ELR (cell line): ENCODE data around the gene VPS13D.
"Not testable (repeated sequence)": the region's sequence is repeated elsewhere in the genome, so short reads cannot be mapped to it uniquely, and the experiment has no call there.

ENCODE experiments used
- DNase-seq: peaks from one replicate; pipeline ENCODE4 v3.0.0-alpha.2; 2015; ENCODE audit warnings: low read depth

VPS13D gene

DNA sequence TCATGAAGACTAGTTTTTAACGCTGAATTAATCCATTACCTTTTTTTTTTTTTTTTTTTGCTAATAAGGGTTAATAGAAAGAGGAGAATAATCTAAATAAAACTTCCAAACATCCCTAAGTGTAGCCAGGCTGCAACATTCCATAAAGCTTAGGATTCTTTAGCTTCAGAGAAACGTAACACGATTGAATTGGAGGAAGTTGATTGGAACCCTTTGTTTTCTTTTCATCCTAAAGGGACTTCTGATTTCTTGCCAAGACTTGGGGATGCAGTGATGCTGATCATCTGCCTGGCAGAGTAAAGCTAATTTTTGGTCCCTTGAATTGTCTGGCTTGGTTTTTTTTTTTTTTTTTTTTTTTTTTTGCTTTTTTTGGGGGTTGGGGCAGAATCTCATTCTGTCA, 142.9 kb downstream of the VPS13D start:
- no peak for DNase-seq

DNA sequence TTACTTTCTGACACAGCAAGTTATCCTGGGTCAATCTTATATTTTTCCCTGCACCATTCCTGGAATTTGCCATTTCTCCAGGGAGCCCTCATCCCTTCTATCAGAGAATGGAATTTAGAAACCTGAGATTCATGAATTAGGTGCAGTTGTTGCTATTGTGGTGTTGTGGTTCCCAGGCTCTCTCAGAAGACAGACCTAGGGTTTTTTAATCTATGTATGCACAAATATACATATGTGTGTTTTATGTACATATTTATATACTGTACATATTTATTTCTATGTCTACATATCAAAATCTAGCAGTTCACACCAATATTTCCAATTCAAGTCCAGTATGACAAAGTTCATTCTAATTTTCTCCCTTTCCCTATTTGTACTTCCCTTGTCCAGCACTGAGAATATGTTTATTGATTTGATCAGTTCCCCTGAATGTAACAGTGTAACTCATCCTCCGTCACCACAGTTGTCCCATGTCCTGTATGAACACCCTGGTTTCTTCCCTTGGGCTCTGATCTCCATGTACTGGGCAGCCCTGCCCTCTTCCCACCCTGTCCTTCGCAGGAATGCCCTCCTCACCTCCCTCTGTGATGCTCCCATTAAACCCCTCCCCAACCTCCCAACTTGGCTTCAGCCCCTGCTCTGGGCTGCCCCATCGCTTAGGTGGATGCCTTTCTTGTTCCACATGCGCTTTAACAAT, 145.5 kb downstream of the VPS13D start:
- no peak for DNase-seq

DNA sequence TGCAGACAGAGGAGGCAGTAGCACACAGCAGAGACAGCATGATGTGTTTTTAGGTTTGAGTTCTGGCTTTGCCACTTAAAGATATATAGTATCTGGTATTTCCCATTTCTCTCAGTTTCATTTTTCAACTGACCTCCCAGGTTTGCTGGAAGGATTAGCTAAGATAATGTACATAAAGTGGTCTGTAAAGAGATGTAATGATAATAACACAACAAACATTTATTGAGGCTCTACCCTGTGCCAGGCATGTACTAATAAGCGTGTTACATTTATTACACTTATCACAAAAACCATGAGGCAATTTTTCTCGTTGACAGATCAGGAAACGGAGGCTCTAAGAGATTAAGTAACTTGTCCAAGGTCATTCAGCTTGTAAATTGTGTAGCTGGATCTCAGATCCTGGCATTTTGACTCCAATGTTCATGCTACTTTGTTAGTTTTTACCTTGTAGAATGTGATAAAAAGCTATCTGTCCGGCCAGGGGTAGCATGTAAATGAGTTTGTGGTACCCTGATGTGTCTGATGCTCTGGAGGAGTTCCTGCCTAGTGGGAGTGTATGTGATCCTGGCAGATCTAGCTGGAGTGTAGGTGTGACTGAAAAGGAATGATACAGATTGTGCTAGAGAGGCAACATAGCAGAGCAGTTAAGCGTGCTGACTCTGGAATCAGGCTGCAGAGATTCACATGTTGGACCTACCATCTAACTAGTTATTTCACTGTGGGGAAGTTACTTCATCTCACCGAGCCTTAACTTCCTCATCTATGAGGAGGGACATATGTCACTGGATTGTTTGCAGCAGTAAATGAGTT, 146.6 kb downstream of the VPS13D start:
- no peak for DNase-seq

DNA sequence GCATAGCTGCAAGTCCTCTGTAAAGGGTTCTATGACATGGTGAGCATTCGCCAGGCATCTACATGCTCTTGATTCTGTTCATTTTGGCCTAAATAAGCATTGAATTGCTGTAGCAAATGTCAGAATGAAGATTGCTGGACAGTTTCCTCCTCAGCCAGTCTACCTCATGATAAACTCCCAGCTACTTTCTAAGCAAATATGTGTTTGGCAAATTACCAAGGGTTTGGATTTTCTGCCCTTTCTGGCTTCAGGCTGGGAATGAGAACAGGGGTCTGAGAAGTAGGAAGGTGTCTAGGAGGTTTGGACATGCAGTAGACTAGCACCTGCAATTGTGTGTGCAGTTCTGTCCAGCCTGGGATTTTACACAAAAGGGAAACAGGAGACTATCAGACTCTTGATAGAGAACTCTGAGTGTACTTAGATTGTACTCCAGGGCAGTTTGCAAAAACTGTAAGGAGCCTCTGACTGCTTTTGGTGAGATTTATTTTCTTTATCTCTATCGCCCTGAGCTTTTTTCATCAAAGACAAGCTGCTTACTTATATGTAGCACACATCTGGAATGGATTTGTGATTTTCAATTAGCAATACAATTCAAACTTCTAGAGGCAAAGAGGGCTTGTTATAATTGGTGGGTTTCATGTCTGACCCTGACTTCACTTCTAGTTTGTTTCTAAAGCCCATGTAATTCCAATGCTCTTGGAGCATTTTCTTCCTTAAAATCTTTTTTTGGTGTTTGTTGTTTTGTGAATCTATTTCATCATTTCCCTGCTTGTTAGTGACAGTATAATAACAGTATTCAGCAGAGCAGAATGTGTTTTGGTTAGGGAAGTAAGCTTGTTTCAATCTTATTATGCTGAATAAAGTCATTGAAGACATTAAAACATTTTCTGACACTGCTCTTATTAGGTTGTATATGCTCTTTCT, 150.8 kb downstream of the VPS13D start:
- no peak for DNase-seq

DNA sequence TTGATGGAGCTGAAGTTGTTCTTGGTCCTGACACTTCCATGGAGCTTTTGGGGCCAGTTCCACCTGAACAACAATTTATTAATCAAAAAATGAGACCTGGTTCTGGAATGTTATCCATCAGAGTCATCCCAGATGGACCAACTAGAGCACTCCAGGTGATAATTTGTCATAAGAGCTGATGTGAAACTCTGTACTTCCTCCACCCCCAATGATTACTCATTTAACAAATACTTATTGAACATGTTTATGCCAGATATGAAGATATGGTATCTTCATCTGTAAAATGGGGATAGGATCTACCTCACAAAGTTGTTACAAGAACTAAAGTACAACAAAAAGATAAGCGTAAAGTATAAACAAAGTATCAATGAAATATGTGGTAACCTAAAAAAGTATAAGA, 153.2 kb downstream of the VPS13D start:
- DNase-seq: no peak

DNA sequence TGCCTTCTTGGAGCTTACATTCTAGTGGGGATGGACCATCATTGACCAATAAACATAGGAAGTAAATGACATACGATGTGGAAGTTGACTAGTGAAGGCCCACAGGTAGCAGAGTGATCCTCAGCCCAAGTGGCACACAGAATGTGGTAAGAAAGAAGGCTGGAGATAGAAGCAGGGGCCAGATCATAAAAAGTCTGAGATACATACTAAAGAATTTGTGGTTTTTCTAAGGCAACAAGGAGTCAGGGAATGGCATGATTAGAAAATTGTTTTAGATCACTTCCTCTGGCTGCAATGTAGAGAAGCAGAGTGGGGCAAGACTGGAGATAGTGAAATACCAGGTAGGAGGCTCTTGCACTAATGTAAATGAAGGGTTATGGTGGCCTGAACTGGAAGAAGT, 154.0 kb downstream of the VPS13D start:
- DNase-seq: peak; percentile 21

DNA sequence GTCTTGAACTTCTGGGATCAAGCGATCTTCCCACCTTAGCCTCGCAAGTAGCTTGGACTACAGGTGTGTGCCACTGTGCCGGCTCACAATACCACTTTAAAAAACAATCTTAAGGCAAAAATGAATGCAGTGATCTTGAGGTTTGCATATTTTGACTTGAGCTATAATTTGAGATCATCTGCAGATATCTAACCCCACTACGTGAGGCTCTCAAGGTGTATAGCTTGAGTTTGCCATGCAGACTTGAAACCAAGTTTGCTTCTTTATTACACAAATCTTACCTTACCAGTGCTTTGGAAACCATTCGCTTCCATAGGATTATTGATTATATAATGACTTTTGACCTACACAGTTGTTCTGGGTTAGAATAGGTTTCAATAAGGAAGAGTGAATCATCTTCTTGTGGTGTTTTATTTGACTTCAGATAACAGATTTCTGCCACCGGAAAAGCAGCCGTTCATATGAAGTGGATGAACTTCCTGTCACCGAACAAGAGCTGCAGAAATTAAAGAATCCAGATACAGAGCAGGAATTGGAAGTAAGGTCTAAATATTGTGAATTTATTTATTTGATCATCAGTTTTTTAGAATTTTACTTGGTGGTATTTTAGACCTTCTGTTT, 155.1 kb downstream of the VPS13D start:
- DNase-seq: no peak

DNA sequence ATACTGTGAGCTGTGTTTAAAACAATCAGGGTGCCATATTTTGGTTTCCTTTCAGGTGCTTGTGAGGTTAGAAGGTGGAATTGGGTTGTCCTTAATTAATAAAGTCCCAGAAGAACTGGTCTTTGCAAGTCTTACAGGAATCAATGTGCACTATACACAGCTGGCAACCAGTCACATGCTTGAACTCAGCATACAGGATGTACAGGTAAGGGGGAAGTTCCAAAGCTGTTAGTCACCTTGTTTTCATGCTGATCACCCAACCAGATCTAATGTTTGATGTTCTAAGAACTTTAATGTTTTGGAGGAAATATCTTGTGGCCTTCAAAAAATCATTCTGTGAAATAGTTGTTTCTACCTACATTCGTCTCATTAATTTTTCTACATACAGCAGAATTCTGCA, 156.3 kb downstream of the VPS13D start:
- no peak for DNase-seq

DNA sequence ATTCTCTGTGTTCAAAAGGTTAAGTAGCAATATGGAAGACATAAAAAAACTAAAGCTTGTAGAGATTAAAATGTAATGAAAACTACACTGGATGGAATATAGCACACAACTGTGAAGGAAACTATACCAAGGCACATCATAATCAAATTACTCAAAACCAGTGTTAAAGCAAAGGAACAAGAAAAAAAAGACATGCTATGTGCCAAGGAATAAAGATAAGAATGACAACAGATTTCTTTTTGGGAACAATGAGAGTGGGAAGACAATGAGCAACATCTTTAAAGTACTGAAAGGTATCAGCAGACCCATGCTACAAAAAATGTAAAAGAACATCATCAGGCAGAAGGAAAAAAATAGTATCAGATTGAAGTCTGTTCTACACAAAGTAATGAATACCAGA, 157.8 kb downstream of the VPS13D start:
- no peak for DNase-seq

DNA sequence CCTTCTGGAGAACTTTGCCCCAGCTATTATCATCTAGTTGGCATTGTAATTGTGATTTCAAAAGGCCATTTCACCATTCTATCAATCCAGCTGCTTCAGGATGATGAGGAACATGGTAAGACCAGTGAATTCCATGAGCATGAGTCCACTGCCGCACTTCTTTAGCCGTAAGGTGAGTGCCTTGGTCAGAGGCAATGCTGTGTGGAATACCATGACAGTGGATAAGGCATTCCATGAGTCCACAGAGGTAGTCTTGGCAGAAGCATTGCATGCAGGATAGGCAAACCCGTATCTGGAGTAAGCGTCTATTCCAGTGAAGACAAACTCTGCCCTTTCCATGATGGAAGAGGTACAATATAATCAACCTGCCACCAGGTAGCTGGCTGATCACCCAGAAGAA, 160.5 kb downstream of the VPS13D start:
- DNase-seq: not testable (repeated sequence)

DNA sequence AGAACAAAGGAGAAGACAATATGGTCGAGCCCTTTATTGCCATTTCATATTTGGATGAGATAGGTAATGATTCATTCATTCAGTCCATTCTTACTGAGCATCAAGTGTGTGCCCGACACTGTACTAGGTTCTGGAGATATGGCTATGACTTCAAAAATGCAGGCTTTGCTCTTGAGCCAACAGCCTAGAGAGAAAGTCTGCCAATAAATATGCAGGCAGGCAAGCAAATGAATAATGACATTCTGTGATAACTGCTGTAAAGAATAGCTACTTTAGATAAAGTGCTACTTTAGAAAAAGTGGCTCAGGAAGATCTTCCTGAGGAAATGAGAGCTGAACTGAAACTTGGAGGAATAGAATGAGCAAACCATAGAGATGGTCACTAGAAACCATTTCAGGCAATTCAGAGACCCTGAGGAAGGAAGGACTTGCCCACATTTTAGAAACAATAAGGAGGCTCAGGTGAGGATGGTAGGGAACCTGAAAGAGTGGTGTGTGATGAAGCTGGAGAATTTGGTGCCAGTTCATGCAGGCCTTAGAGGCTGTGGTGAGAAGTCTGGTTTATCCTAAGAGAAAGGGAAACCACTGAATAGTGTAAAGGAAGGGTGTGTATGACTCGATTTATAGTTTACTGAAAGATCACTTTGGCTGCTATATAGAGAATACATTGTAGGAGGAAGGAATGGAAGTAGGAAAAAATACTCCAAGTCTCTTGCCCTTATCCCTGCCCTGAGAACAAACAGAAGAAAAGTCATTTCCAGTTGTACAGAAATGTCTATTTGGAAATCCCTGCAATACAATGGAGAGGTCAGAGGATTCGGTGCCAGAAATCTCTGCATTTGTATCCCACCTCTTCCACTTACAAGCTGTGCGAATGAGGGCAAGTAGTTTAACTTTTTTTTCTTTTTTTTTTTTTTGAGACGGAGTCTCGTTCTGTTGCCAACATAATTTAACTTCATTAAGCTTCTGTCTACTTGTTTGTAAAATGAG, 167.9 kb downstream of the VPS13D start:
- DNase-seq: no peak

DNA sequence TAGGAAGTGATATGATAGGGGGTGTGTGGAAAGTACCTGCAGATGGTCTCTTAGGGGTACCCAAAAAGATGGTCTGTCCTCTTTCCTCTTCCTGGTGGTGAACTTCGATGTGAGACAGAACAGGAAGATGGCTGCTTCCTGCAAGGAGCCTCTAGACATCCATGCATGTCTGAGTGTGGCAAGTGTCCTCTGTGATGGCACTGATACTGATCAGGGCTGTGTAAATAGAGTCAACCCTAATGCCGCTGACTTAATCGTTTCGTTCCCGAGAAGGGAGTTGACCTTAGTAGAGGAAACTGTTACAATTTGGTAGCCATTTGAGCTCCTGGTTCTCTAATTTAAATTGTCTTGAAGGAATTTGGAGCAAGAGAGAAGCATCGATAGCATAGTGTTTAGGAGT, 168.6 kb downstream of the VPS13D start:
- DNase-seq: no peak

DNA sequence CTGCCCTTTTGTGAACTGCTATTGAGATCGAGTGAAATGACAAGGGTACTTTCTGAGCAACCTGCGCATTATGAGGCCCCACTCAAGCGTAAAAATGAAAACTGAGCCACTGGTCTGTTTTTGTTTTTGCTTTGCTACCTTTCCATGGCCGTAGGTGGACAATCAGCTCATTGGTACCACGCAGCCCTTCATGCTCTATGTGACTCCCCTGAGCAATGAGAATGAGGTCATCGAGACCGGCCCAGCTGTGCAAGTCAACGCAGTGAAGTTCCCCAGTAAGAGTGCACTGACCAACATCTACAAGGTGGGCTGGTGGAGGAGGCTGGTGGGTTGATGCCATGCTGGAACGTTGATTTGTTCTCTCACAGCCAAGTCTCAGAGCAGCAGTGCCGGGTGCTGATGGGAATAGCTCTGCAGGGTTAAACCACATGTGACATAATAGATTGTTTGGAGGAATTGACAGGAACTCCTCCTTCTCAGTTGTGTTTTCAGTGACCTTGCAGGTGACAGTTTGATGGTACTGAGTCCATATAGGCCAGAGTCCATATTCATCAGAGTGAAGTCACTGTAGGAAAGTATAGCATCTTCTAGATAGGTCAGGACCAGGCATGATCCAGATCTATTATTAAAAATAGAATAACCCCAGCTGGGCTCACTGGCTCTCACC, 170.3 kb downstream of the VPS13D start:
- DNase-seq: no peak

DNA sequence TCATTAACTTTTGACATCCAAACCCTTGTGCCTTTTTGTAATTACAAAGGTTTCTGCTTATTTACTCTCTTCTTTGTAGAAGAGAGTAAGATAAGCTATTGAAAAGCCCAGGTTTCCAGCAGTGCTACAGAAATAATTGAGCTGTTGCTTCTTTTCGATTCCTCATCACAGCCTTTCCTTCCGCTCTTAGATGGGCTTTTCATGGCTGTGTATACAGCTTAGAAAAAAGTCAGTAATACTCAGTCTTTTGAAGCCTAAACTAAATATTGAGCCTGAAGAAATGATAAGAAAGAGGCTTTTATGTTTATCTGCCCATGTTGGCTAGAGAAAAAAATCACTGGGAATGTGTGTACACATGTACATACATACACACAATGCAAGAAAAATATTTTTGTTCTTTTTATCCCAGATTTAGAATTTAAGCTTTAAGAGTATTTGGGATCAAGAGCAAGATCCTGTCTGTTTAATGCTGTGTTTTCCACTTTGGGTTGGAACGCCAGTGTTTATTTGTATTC, 172.4 kb downstream of the VPS13D start:
- DNase-seq: no peak

DNA sequence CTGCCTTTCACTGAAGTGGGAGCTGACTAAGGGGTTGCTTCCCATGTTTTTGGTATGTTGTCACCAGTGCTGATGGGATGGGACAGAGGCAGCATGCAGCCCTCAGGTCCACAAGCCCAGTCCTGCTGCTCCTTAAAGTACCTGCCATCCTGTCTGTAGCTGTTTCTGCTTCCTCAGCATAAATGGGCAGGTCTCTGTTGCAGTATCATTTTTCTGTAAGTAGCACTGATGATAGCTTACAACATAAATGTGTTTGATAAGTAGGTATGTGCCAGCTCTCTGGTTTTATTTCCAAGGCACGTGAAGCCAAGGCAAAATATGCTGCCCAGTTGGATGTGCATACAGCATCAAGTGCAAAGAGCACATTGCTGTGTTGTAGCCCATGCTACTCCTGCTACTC, 173.0 kb downstream of the VPS13D start:
- no peak for DNase-seq

DNA sequence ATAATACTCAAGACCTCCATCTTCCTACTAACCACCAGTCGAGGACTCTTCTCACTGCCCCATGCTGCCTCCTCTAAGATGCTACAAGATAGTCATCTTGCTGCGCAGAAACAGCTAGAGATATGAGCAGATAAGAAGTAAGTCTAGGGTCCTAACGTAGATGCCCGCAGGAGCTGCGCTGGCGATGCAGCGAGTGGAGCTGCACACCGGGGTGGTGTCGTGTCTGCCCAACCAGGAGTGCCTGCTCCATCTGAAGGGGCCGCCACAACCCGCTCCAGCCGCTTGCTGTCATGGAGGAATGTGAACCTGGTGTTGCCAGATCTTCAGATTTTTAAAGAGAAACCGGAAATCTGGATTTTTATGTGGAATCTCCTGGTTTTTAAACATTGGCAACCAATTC, 175.1 kb downstream of the VPS13D start:
- no peak for DNase-seq

DNA sequence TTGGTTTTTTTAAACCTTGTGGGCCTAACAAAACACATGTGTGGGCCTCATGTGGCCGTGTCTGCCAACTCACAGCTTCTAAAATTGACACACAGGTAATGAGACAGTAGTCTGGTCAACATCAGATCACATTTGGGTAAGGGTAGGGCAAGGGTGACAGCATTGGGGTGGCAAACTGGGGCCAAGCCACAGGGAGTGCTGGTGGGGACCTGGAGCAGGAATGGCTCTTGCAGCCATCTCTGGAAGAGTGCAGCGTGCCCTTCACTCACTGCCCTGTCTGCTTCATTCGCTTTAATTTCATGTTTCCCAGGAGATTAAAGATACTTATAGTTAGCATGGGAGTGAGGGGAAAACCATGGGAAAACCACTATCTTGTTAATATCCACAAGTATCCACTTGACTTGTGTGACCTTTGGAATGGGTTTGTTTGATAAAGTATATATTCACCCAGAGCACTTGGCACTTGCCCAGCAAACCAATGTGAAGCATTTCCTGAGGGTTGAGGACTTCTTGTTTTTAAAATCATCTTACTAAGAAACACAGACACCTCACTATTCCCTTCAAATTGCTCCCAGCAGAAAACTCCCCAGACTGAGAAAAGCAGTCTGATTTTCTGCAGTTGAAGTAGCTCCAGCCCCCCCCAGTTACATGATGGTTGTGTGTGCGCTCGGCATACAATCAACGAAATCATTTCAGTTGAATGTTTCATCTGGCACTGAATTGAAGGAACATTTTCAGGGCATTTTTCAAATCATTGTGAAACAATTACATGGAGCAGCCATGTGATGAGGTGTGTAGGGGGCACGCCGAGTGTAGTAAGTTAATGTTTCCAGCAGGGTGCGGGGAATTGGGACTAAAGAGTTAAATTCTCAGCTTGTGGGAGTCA, 175.7 kb downstream of the VPS13D start:
- DNase-seq: no peak

DNA sequence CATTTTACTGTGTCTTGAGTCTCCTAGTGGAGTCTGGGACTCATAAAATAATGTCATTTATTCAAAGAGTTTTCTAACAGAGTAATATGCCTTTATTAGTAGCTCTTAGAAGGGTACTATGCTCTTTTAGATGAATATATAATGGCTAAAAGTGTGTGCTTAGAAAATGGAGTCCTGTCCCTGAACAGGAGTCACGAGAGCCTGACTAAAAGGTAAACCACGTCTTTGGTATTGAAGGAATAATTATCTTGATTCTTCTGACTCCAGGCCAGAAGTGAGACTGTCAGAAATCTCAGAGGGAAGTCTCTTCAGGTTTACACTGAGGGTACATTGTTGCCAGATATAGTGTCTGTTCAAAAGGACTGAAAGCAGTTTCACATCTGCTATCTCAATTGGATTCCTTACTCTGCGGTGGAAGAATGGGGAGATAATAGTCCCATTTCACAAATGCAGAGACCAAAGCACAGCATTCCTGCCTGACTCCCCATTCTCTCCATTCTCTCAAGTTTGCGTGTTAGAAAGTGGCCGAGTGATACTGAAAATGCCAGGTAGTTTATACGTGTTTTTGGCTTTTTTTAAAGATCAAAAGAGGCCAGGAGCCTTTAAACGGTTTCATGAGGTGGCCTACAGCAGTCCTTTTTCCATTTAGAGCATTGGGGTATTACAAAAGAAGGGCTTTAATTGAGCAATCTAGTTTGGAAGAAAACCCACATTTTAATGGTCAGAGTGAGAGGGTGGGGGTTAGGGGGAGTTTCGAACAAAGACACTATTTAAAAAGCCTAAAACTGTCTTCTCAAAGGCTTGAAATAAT, 176.6 kb downstream of the VPS13D start:
- no peak for DNase-seq
